B cell (primary cell): Measurements from ENCODE around the gene ZNF419. TPM values are rescaled to one million over a fixed set of nuclear protein-coding genes. Genes with fewer than 3 reads are reported as not detected.

ENCODE experiments used
- ATAC-seq: fragments of 200-7000 bp; cut with Tn5 transposase; one replicate; pipeline ENCODE4 v1.10.0; 2021; ENCODE audit warnings: low read depth, mild to moderate bottlenecking, moderate number of reproducible peaks, moderate library complexity
- CTCF ChIA-PET: fragments of 350-600 bp; sonication (Branson Sonifier 250); formaldehyde crosslinking; loops from one replicate; lab custom pipeline; 2021; ENCODE audit warnings: antibody characterized with exemption, inconsistent platforms; lab: Charles Lee
- POLR2A ChIA-PET: fragments of 350-600 bp; sonication (Branson Sonifier 250); formaldehyde crosslinking; loops from one replicate; lab custom pipeline; 2021; ENCODE audit warnings: antibody characterized with exemption; lab: Charles Lee
- DNase-seq: peaks from one replicate; pipeline ENCODE4 v3.0.0; 2013
- H2AFZ ChIP-seq: 2 replicates; pipeline ENCODE4 v1.6.1; 2012; ENCODE audit warnings: mild to moderate bottlenecking, low read depth, low read length; ENCODE audit not compliant: insufficient read depth, poor library complexity, severe bottlenecking
- H3K27ac ChIP-seq, 2 donors: 1 replicate in 1 of 2; 2 replicates in 1 of 2; pipeline ENCODE4 v1.5.1; 2012 to 2013; ENCODE audit warnings: low read length in 2 of 2, mild to moderate bottlenecking in 2 of 2, moderate library complexity in 1 of 2
- H3K27me3 ChIP-seq, 4 experiments: fragments of 200-600 bp in 1 of 4; sonication (generic) in 1 of 4; replicated peaks in 1 of 4; 1 replicate in 2 of 4; 2 replicates in 2 of 4; pipeline versions ENCODE4 v1.6.1 to v1.7.0; 2013 to 2016; ENCODE audit warnings: low read length in 3 of 4, mild to moderate bottlenecking in 2 of 4, mixed read lengths in 1 of 4, moderate library complexity in 1 of 4; ENCODE audit not compliant: insufficient read depth in 4 of 4, control insufficient read depth in 3 of 4; ENCODE audit errors: control extremely low read depth in 1 of 4
- H3K36me3 ChIP-seq, 2 experiments: replicated peaks in 1 of 2; 1 replicate in 1 of 2; 2 replicates in 1 of 2; pipeline versions ENCODE4 v1.6.1 to v1.7.1; 2013; ENCODE audit warnings: low read length in 1 of 2; ENCODE audit not compliant: insufficient read depth in 2 of 2, control insufficient read depth in 1 of 2; ENCODE audit errors: control extremely low read depth in 1 of 2, extremely low read depth in 1 of 2
- H3K4me1 ChIP-seq, 2 donors: fragments of 200-600 bp in 1 of 2; sonication (generic) in 1 of 2; 1 replicate in 1 of 2; 2 replicates in 1 of 2; pipeline versions ENCODE4 v1.5.1 to v1.6.1; 2013 to 2017; ENCODE audit warnings: low read length in 2 of 2; ENCODE audit not compliant: control insufficient read depth in 2 of 2, insufficient read depth in 2 of 2
- H3K4me2 ChIP-seq: replicated peaks from 2 replicates; pipeline ENCODE3; 2012; ENCODE audit warnings: mild to moderate bottlenecking, low read depth, low read length; ENCODE audit not compliant: poor library complexity, severe bottlenecking
- H3K4me3 ChIP-seq, 5 experiments: fragments of 200-600 bp in 1 of 5; sonication (generic) in 1 of 5; 1 replicate in 3 of 5; 2 replicates in 2 of 5; pipeline versions ENCODE4 v1.5.1 to v1.7.0; 2011 to 2016; ENCODE audit warnings: low read length in 4 of 5, mild to moderate bottlenecking in 4 of 5, low read depth in 2 of 5, control low read depth in 1 of 5, moderate library complexity in 1 of 5; ENCODE audit not compliant: insufficient read depth in 1 of 5; ENCODE audit errors: control extremely low read depth in 1 of 5, extremely low read depth in 1 of 5
- H3K79me2 ChIP-seq: fragments of 200-600 bp; sonication (generic); one replicate; pipeline ENCODE4 v1.6.0; 2016; ENCODE audit warnings: low read length; ENCODE audit not compliant: control insufficient read depth, insufficient read depth
- H3K9ac ChIP-seq: fragments of 200-600 bp; sonication (generic); 2 replicates; pipeline ENCODE4 v1.6.1; 2017; ENCODE audit warnings: mild to moderate bottlenecking, low read length, moderate library complexity
- H3K9me3 ChIP-seq, 3 donors: one replicate each; pipeline versions ENCODE4 v1.6.1 to v1.7.1; 2013; ENCODE audit warnings: low read length in 2 of 3; ENCODE audit not compliant: control insufficient read depth in 2 of 3, insufficient read depth in 1 of 3; ENCODE audit errors: control extremely low read depth in 1 of 3
- H4K20me1 ChIP-seq: 2 replicates; pipeline ENCODE4 v1.6.0; 2012; ENCODE audit warnings: mild to moderate bottlenecking, low read length; ENCODE audit not compliant: insufficient read depth, control insufficient read depth, poor library complexity, severe bottlenecking
- H3K27ac Mint-ChIP-seq: one replicate; pipeline ENCODE4 v1.8.0; 2021; ENCODE audit warnings: mixed read lengths
- H3K27me3 Mint-ChIP-seq: one replicate; pipeline ENCODE4 v1.8.0; 2021; ENCODE audit warnings: mixed read lengths
- H3K4me1 Mint-ChIP-seq: one replicate; pipeline ENCODE4 v1.8.0; 2021; ENCODE audit warnings: mixed read lengths
- H3K4me3 Mint-ChIP-seq: one replicate; pipeline ENCODE4 v1.8.0; 2021; ENCODE audit warnings: mixed read lengths
- H3K9me3 Mint-ChIP-seq: one replicate; pipeline ENCODE4 v1.8.0; 2022; ENCODE audit warnings: mixed read lengths; ENCODE audit not compliant: insufficient read depth
- CTCF ChIP-seq: fragments of 200-600 bp; IDR thresholded peaks from one replicate; pipeline ENCODE4 v1.8.0; 2022; ENCODE audit warnings: antibody characterized with exemption, mild to moderate bottlenecking
- EZH2 ChIP-seq: IDR thresholded peaks from 2 replicates; pipeline ENCODE4 v1.6.1; 2012; ENCODE audit warnings: borderline replicate concordance, low read depth, mild to moderate bottlenecking, moderate library complexity, low read length; ENCODE audit not compliant: insufficient read depth, poor library complexity, severe bottlenecking
- WGBS: methylation state at CpG from one replicate; pipeline ENCODE4 v1.1.5; 2013; ENCODE audit warnings: missing lambda C conversion rate; ENCODE audit not compliant: insufficient coverage; 5-methylcytosine and 5-hydroxymethylcytosine counted together
- intact Hi-C: fragments of 100-400 bp; cut with micrococcal nuclease; formaldehyde crosslinking; loops from one replicate; pipeline ENCODE4 v1.10.0; 2022
- polyA plus RNA-seq: library from polyadenylated mRNA; depleted of rRNA; stranded (reverse); fragments of >200 nt; gene quantifications from 2 replicates; pipeline ENCODE4 v1.2.3, GENCODE V29; 2012
- total RNA-seq, 2 donors: library from RNA; stranded (reverse); fragments of 120-200 nt in 1 of 2; gene quantifications; 1 replicate in 1 of 2; 2 replicates in 1 of 2; pipeline versions ENCODE4 v1.2.3 to v1.2.4, GENCODE V29; 2013 to 2022

Gene ZNF419
- total and polyA plus RNA-seq, 2 donors (not counting 1 experiment from before 2014, with no cell fraction given), result 8.7 to 31.1 TPM

DNA sequence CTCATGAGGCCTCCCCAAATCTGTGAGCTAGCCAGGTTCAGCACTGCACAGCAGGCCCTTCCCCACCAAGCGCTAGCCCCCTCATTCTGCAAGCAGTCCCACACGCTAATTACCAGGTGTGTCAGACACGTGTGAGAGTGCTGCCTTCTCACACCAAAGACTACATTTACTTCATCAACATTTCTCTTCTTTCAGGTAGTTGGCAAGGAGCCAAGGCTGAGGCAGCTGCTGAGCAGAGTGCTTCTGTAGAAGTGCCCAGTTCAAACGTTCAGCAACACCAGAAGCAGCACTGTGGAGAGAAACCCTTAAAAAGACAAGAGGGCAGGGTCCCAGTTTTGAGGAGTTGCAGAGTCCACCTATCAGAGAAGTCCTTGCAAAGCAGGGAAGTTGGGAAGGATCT is 18.6 kb downstream of the ZNF419 start:
- 48% methylated on average over 4 of the region's 4 CpGs for WGBS
- no peak for DNase-seq
- no peak overlapping the region for H3K27ac ChIP-seq
- H2AFZ ChIP-seq, result no peak overlapping the region
- ATAC-seq, result no peak
- peaks cover 8 to 42% (median 18%) of the 10 kb centered on the region in 3 donors for H3K9me3 ChIP-seq
- Mint-ChIP-seq H3K4me3 (no peak overlapping the region), H3K27ac (no peak overlapping the region), H3K4me1 (peaks cover 10% of the 10 kb centered on the region), H3K9me3 (peaks cover 16% of the 10 kb centered on the region), H3K27me3 (no peaks in the 10 kb centered on the region)
- H3K36me3 ChIP-seq, result peaks cover 15 to 52% of the 10 kb centered on the region in 2 experiments
- H3K4me2 ChIP-seq, result no peak overlapping the region
- H3K4me1 ChIP-seq, result peaks cover 0 to under 1% of the 10 kb centered on the region in 2 donors
- TF ChIP-seq CTCF (no peak), EZH2 (no peak)
- no peak overlapping the region for H3K9ac ChIP-seq
- H3K4me3 ChIP-seq, result no peak overlapping the region
- no peaks in the 10 kb centered on the region for H3K27me3 ChIP-seq
- ChIA-PET CTCF (no interaction called here), POLR2A (no interaction called here)
- peaks cover 33% of the 10 kb centered on the region for H3K79me2 ChIP-seq
- intact Hi-C loops, result no loop called here
- H4K20me1 ChIP-seq, result no peaks in the 10 kb centered on the region

GRCh38 chr19:57511484-57511883 is 23.9 kb downstream of the ZNF419 start:
- ChIA-PET CTCF (no interaction called here), POLR2A (no interaction called here)
- ATAC-seq, result no peak
- Histone ChIP-seq H3K36me3 (peaks cover 12 to 39% of the 10 kb centered on the region in 2 experiments), H4K20me1 (no peaks in the 10 kb centered on the region), H3K9ac (no peak overlapping the region), H3K79me2 (no peaks in the 10 kb centered on the region), H3K27ac (no peak overlapping the region), H3K4me2 (no peak overlapping the region), H2AFZ (no peak overlapping the region), H3K4me1 (no peaks in the 10 kb centered on the region), H3K27me3 (no peaks in the 10 kb centered on the region), H3K4me3 (no peak overlapping the region), H3K9me3 (peaks cover 15 to 55% (median 30%) of the 10 kb centered on the region in 3 donors)
- Mint-ChIP-seq H3K27ac (no peak overlapping the region), H3K4me1 (no peaks in the 10 kb centered on the region), H3K27me3 (no peaks in the 10 kb centered on the region), H3K4me3 (no peak overlapping the region), H3K9me3 (peaks cover 26% of the 10 kb centered on the region)
- no peak for DNase-seq
- no peak for TF ChIP-seq CTCF
- no peak for TF ChIP-seq EZH2
- intact Hi-C loops, result no loop called here
